ENCODE data around the gene KDM4C. TPM values are rescaled to one million over a fixed set of nuclear protein-coding genes. Genes with fewer than 3 reads are reported as not detected.
A peak's percentile ranks its signal among the peaks of the same experiment; 100 is the strongest.

KDM4C gene
- total and polyA plus RNA-seq, 11 donors, result 4.4 to 19.9 (median 13.3) TPM

- H3K4me1 ChIP-seq, result peaks cover 0 to 7% (median 0%) of the 10 kb centered on the region in 12 donors
- 84 to 91% (median 88%) methylated on average over 9 of the region's 9 CpGs for WGBS, 4 donors
- intact Hi-C loops (cut with DNase I), result no loop called here
- H3K27me3 ChIP-seq, result peaks cover 0 to 10% (median 0%) of the 10 kb centered on the region in 9 donors
- no peak overlapping the region for H3K27ac ChIP-seq
- no peaks in the 10 kb centered on the region for H3K36me3 ChIP-seq
- H3K9me3 ChIP-seq, result no peaks in the 10 kb centered on the region
- TF ChIP-seq, protein P1, sequence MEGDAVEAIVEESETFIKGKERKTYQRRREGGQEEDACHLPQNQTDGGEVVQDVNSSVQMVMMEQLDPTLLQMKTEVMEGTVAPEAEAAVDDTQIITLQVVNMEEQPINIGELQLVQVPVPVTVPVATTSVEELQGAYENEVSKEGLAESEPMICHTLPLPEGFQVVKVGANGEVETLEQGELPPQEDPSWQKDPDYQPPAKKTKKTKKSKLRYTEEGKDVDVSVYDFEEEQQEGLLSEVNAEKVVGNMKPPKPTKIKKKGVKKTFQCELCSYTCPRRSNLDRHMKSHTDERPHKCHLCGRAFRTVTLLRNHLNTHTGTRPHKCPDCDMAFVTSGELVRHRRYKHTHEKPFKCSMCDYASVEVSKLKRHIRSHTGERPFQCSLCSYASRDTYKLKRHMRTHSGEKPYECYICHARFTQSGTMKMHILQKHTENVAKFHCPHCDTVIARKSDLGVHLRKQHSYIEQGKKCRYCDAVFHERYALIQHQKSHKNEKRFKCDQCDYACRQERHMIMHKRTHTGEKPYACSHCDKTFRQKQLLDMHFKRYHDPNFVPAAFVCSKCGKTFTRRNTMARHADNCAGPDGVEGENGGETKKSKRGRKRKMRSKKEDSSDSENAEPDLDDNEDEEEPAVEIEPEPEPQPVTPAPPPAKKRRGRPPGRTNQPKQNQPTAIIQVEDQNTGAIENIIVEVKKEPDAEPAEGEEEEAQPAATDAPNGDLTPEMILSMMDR (IDR thresholded peaks at IDR 0.05), result no peak
- no peak for TF ChIP-seq POLR2A (IDR thresholded peaks at IDR 0.05)
- peak overlapping the region in 1 of 12 donors; percentile 55 for H3K4me3 ChIP-seq
- DNase-seq (no peak), ATAC-seq (no peak)
Observed at GRCh38 chr9:6716766-6717165, 41.0 kb upstream of the KDM4C start.

- 70 to 87% (median 82%) methylated on average over 2 of the region's 2 CpGs for WGBS, 4 donors
Observed at GRCh38 chr9:6723881-6724420, 33.8 kb upstream of the KDM4C start.

DNA sequence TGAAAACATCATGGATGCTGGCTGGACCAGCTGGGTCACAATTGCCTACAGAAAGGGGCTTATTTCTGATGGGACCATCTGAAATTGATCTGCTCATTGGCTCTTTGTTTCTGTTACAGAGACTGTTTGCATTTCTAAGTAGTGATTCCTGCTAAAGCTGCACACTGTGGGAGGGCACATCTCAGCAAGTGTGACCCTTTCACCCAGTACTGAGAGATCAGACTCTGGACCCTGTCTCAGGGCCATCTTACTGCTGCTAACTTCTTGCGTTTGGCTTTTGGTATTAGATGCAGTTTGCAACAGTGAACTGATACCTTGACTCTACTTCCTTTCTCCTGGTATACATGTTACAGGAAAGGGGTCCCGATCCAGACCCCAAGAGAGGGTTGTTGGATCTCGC lies 24.5 kb upstream of the KDM4C start:
- no peak overlapping the region for H3K27ac ChIP-seq
- no peaks in the 10 kb centered on the region for H3K9me3 ChIP-seq
- H3K36me3 ChIP-seq, result no peaks in the 10 kb centered on the region
- H3K4me1 ChIP-seq, result no peaks in the 10 kb centered on the region
- intact Hi-C loops (cut with DNase I), result loop anchor here in 3 of 10 donors (10.0 kb wide), 2 partner anchors 148 to 378 kb away; no protein-coding TSS in a partner anchor
- WGBS, 4 donors, result 80 to 97% (median 89%) methylated on average over 3 of the region's 3 CpGs
- no peaks in the 10 kb centered on the region for H3K27me3 ChIP-seq
- ATAC-seq, result no peak
- H3K4me3 ChIP-seq, result no peak overlapping the region
- TF ChIP-seq POLR2A (IDR thresholded peaks at IDR 0.05), result no peak
- TF ChIP-seq, protein P1 (IDR thresholded peaks at IDR 0.05), result no peak
- DNase-seq, result no peak

More at GRCh38 chr9:6723881-6724420, 33.8 kb upstream of the KDM4C start:
- no peaks in the 10 kb centered on the region for H3K36me3 ChIP-seq
- H3K4me3 ChIP-seq, result no peak overlapping the region
- H3K27ac ChIP-seq, result no peak overlapping the region
- H3K9me3 ChIP-seq, result no peaks in the 10 kb centered on the region
- no peak for TF ChIP-seq POLR2A (IDR thresholded peaks at IDR 0.05)
- TF ChIP-seq, protein P1 (IDR thresholded peaks at IDR 0.05), result no peak
- ATAC-seq (no peak), DNase-seq (no peak)
- no peaks in the 10 kb centered on the region for H3K4me1 ChIP-seq
- intact Hi-C loops (cut with DNase I), result no loop called here
- H3K27me3 ChIP-seq, result peaks cover 0 to 11% (median 0%) of the 10 kb centered on the region in 9 donors

DNA sequence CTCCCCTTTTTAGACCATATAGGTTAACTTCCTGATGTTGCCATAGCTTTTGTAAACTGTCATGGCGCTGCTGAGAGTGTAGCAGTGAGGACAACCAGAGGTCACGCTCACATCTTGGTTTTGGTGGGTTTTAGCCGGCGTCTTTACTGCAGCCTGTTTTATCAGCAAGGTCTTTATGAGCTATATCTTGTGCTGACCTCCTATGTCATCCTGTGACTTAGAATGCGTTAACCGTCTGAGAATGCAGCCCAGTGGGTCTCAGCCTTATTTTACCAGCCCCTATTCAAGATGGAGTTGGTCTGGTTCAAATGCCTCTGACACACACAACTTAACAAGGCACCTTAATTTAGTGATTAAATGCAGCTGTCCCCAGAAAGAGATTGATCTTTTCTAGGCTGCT lies 23.9 kb upstream of the KDM4C start:
- H3K9me3 ChIP-seq, result no peaks in the 10 kb centered on the region
- H3K27me3 ChIP-seq, result no peaks in the 10 kb centered on the region
- no peak for TF ChIP-seq POLR2A (IDR thresholded peaks at IDR 0.05)
- TF ChIP-seq, protein P1 (IDR thresholded peaks at IDR 0.05), result no peak
- H3K4me3 ChIP-seq, result no peak overlapping the region
- H3K36me3 ChIP-seq, result no peaks in the 10 kb centered on the region
- no peak overlapping the region for H3K27ac ChIP-seq
- 75 to 88% (median 77%) methylated on average over 6 of the region's 6 CpGs for WGBS, 4 donors
- no peaks in the 10 kb centered on the region for H3K4me1 ChIP-seq
- ATAC-seq (no peak), DNase-seq (no peak)
- intact Hi-C loops (cut with DNase I), result loop anchor here in 3 of 10 donors (10.0 kb wide), 2 partner anchors 149 to 379 kb away; no protein-coding TSS in a partner anchor

Measured in heart left ventricle (tissue), 16 donors.